Lung (tissue), 12 donors: ENCODE measurements around the gene CMTM7. TPM values are rescaled to one million over a fixed set of nuclear protein-coding genes. Genes with fewer than 3 reads are reported as not detected.

Experiments used
- ATAC-seq: fragments of 200-7000 bp; cut with Tn5 transposase; one replicate; pipeline ENCODE4 v1.9.1; 2020; ENCODE audit warnings: moderate number of reproducible peaks; ENCODE audit not compliant: insufficient read depth, low FRiP score
- DNase-seq, 3 donors: peaks; one replicate each; pipeline ENCODE4 v3.0.0-alpha.2; 2013 to 2017
- H3K27ac ChIP-seq, 2 donors: one replicate each; pipeline ENCODE4 v1.5.1; 2013; ENCODE audit warnings: mild to moderate bottlenecking in 2 of 2, moderate library complexity in 2 of 2, control low read depth in 1 of 2, inconsistent platforms in 1 of 2, low read depth in 1 of 2, low read length in 1 of 2
- H3K27me3 ChIP-seq, 3 donors: one replicate each; pipeline ENCODE4 v1.5.1; 2013; ENCODE audit warnings: low read length in 2 of 3; ENCODE audit not compliant: control insufficient read depth in 3 of 3, insufficient read depth in 3 of 3
- H3K36me3 ChIP-seq, 4 donors: one replicate each; pipeline ENCODE4 v1.5.1; 2013; ENCODE audit warnings: low read length in 4 of 4, mild to moderate bottlenecking in 1 of 4, moderate library complexity in 1 of 4; ENCODE audit not compliant: control insufficient read depth in 4 of 4, insufficient read depth in 4 of 4
- H3K4me1 ChIP-seq, 5 donors: one replicate each; pipeline ENCODE4 v1.5.1; 2013; ENCODE audit warnings: low read length in 5 of 5, mild to moderate bottlenecking in 2 of 5, moderate library complexity in 1 of 5; ENCODE audit not compliant: control insufficient read depth in 5 of 5, insufficient read depth in 5 of 5
- H3K4me3 ChIP-seq: one replicate; pipeline ENCODE4 v1.5.1; 2013; ENCODE audit warnings: mild to moderate bottlenecking, control low read depth, moderate library complexity
- H3K9ac ChIP-seq, 2 donors: one replicate each; pipeline ENCODE4 v1.5.1; 2013; ENCODE audit warnings: low read length in 2 of 2, control low read depth in 1 of 2; ENCODE audit not compliant: insufficient read depth in 1 of 2
- H3K9me3 ChIP-seq, 4 donors: one replicate each; pipeline ENCODE4 v1.5.1; 2013; ENCODE audit warnings: low read length in 3 of 4, mild to moderate bottlenecking in 1 of 4, moderate library complexity in 1 of 4; ENCODE audit not compliant: control insufficient read depth in 4 of 4, insufficient read depth in 3 of 4
- CTCF ChIP-seq: IDR thresholded peaks from 2 replicates; pipeline ENCODE4 v1.5.1; 2012; ENCODE audit warnings: mild to moderate bottlenecking; ENCODE audit errors: control extremely low read depth, extremely low read depth
- WGBS, 2 donors: extraction: QIAGEN DNeasy Blood & Tissue Kit; methylation state at CpG; one replicate each; pipeline ENCODE4 v1.1.7; 2013; 5-methylcytosine and 5-hydroxymethylcytosine counted together
- polyA plus RNA-seq, 2 donors: library from polyadenylated mRNA; stranded (reverse); fragments of 200-250 nt; gene quantifications; one replicate each; pipeline ENCODE4 v1.2.1, GENCODE V29; 2013
- total RNA-seq, 2 donors: library from RNA; depleted of rRNA in 1 of 2; stranded (reverse); fragments of >200 nt in 1 of 2; gene quantifications; one replicate each; pipeline ENCODE4 v1.2.1, GENCODE V29; 2014 to 2021
- donor health status: control.
- donor health status: control.
- donor health status: Bipolar disorder and iron deficiency.
- donor health status: healthy.
- donor health status: DM: yes; HTN: yes; CAD: no.

The CMTM7 gene
- total and polyA plus RNA-seq, 4 donors: 33.1 to 46.8 (median 43.8) TPM

GRCh38 chr3:32500231-32500630, 108.6 kb downstream of the CMTM7 start:
- H3K9me3 ChIP-seq: no peaks in the 10 kb centered on the region
- H3K4me3 ChIP-seq: no peak overlapping the region
- no peak overlapping the region for H3K9ac ChIP-seq
- 65 to 73% methylated on average over 2 of the region's 2 CpGs for WGBS, 2 donors
- H3K36me3 ChIP-seq: no peaks in the 10 kb centered on the region
- TF ChIP-seq CTCF: no peak
- DNase-seq (no peak), ATAC-seq (no peak)
- no peak overlapping the region for H3K27ac ChIP-seq
- peaks cover 0 to 11% (median 6%) of the 10 kb centered on the region in 5 donors for H3K4me1 ChIP-seq
- no peaks in the 10 kb centered on the region for H3K27me3 ChIP-seq

DNA sequence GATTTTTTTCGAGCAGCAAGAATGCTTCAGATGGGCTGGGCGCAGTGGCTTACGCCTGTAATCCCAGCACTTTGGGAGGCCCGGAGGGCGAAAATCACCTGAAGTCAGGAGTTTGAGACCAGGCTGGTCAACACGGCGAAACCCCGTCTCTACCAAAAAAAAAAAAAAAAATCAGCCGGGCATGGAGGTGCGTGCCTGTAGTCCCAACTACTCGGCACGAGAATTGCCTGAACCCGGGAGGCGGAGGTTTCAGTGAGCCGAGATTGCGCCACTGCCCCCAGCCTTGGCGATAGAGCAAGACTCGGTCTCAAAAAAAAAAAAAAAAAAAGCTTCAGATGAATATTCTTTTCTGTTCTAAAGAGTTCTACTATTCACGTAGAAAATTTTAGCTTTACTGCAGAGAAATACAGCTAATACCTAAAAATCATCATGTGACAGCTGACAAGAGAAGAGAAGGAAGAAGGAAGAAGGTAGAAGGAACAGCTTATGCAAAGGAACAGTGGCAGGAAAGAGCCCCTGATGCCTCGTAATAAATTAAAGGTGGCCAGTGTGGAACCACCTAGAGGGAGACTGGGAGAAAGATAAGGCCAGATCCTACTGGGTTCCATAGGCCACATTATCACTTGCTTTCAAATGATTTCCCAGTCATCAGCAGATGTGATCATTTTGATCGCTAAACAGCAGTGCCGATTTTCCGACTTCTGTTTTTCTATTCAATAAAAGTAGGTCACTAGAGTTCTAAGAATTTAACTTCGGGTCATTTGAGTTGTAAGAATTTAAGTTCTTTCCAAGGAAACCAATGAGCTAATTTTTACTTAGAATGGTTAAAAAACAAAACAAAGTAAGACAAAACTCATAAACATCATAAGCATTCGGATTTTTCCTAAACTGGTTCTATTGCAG, 109.5 kb downstream of the CMTM7 start:
- 56 to 62% methylated on average over 25 of the region's 25 CpGs for WGBS, 2 donors
- Histone ChIP-seq H3K27me3 (no peaks in the 10 kb centered on the region), H3K27ac (no peak overlapping the region), H3K9me3 (no peaks in the 10 kb centered on the region), H3K9ac (peak overlapping the region in 1 of 2 donors; percentile 99), H3K36me3 (no peaks in the 10 kb centered on the region), H3K4me3 (no peak overlapping the region), H3K4me1 (peaks cover 0 to 11% (median 6%) of the 10 kb centered on the region in 5 donors)
- DNase-seq (peak in 1 of 3 donors; percentile 36), ATAC-seq (no peak)
- no peak for TF ChIP-seq CTCF

DNA sequence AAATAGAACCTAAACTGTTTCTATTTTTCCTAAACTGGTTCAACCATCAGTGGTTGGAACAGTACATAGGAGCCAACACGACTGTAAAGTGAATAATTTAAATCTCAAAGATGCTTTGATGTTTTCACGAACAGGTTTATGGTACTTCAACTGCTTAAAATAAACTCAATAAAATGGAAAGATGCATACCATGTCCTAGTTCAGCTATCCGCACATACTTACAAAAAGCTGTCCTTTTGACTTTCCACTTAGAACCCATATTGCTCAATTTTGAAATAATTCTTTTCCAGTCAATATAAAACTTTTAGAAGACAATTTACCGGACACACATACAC, 110.1 kb downstream of the CMTM7 start:
- no peaks in the 10 kb centered on the region for H3K27me3 ChIP-seq
- H3K27ac ChIP-seq: peak overlapping the region; percentile 99 to 100
- no peaks in the 10 kb centered on the region for H3K9me3 ChIP-seq
- ATAC-seq (no peak), DNase-seq (no peak)
- no peaks in the 10 kb centered on the region for H3K36me3 ChIP-seq
- TF ChIP-seq CTCF: no peak
- H3K4me3 ChIP-seq: peak overlapping the region; percentile 95
- H3K4me1 ChIP-seq: peaks cover 0 to 11% (median 6%) of the 10 kb centered on the region in 5 donors
- WGBS, 2 donors: 8% methylated on average over 4 of the region's 4 CpGs
- peak overlapping the region; percentile 52 to 99 for H3K9ac ChIP-seq
